Bone marrow (tissue), 2 donors: ENCODE results near the gene OGT.
"Not testable (repeated sequence)": the region's sequence is repeated elsewhere in the genome, so short reads cannot be mapped to it uniquely, and the experiment has no call there.

Experiments
- DNase-seq, 2 donors: peaks; one replicate each; lab custom pipeline; 2025; lab: John Stamatoyannopoulos, UW

Gene OGT

GRCh38 chrX:71586929-71587328, 54.0 kb downstream of the OGT start:
- DNase-seq: no peak

- not testable (repeated sequence) for DNase-seq
Observed at GRCh38 chrX:71593210-71593609, 60.3 kb downstream of the OGT start.

- DNase-seq: no peak
Observed at GRCh38 chrX:71599965-71600364, 67.1 kb downstream of the OGT start.

GRCh38 chrX:71603618-71604017, 70.7 kb downstream of the OGT start:
- DNase-seq: no peak

- DNase-seq: no peak
Observed at GRCh38 chrX:71604141-71604540, 71.2 kb downstream of the OGT start.

GRCh38 chrX:71604796-71605568, 72.1 kb downstream of the OGT start:
- no peak for DNase-seq

GRCh38 chrX:71606536-71607216, 73.8 kb downstream of the OGT start:
- no peak for DNase-seq

GRCh38 chrX:71607488-71607887, 74.6 kb downstream of the OGT start:
- no peak for DNase-seq

GRCh38 chrX:71609095-71609750, 76.3 kb downstream of the OGT start:
- DNase-seq: no peak

- DNase-seq: not testable (repeated sequence)
Observed at GRCh38 chrX:71611736-71612135, 78.8 kb downstream of the OGT start.

GRCh38 chrX:71612256-71612655, 79.4 kb downstream of the OGT start:
- DNase-seq: no peak

- DNase-seq: no peak
Observed at GRCh38 chrX:71615056-71615455, 82.2 kb downstream of the OGT start.

GRCh38 chrX:71615954-71616353, 83.0 kb downstream of the OGT start:
- DNase-seq: no peak

GRCh38 chrX:71616672-71617529, 84.0 kb downstream of the OGT start:
- no peak for DNase-seq

GRCh38 chrX:71617742-71618141, 84.8 kb downstream of the OGT start:
- DNase-seq: no peak

GRCh38 chrX:71618303-71618721, 85.4 kb downstream of the OGT start, which contains the start of gene CXCR3:
Gene CXCR3 (minus strand): TSS chrX:71618511. CDS start chrX:71618449, 62 bp downstream.
- peak in 1 of 2 donors; percentile 62 for DNase-seq

- DNase-seq: no peak
Observed at GRCh38 chrX:71618787-71619186, 85.9 kb downstream of the OGT start.

- no peak for DNase-seq
Observed at GRCh38 chrX:71619193-71619592, 86.3 kb downstream of the OGT start.

GRCh38 chrX:71619986-71620385, 87.1 kb downstream of the OGT start:
- DNase-seq: no peak

- no peak for DNase-seq
Observed at GRCh38 chrX:71621603-71622002, 88.7 kb downstream of the OGT start.

GRCh38 chrX:71622032-71622575, 89.2 kb downstream of the OGT start:
- no peak for DNase-seq
